Measurements from ENCODE around the gene C10orf67. TPM values are rescaled to one million over a fixed set of nuclear protein-coding genes. Genes with fewer than 3 reads are reported as not detected.

C10orf67 gene
- total and polyA plus RNA-seq, 2 experiments from 2014 or later: 0.16 TPM; not detected in 1

DNA sequence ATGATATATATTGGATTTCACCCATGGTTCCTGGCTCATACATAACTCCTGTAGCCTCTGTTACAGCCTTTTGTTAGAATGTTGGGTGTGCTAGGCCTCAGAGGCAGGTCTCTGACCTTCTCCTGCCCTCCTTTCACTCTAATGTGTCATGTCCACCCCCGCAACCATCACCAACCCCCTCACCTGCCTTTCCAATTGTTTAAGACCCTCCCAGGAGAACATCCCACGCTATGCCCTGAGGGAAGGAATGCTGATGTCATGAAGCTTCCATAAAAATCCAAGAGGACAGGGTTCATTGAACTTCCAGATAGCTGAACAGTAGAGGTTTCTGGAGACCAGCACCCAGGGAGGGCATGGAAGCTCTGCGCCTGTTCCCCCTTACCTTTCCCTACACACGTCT lies 30.8 kb upstream of the C10orf67 start:
- Histone ChIP-seq H3K36me3 (ENCODE audit: insufficient read depth) (no peaks in the 10 kb centered on the region), H2AFZ (no peak overlapping the region), H3K4me3 (no peak overlapping the region), H3K4me2 (no peak overlapping the region), H3K79me2 (replicated peaks; ENCODE audit: insufficient read depth) (no peaks in the 10 kb centered on the region), H3K27ac (ENCODE audit: low read depth) (no peak overlapping the region), H3F3A (replicated peaks; ENCODE audit: low read depth) (no peaks in the 10 kb centered on the region), H3K9me2 (ENCODE audit: insufficient read depth) (no peaks in the 10 kb centered on the region; the same call in 1 of the 2 replicates), H3K27me3 (ENCODE audit: insufficient read depth) (no peaks in the 10 kb centered on the region), H3K4me1 (ENCODE audit: insufficient read depth) (no peaks in the 10 kb centered on the region), H4K20me1 (replicated peaks; ENCODE audit: insufficient read depth) (no peaks in the 10 kb centered on the region)
- TF ChIP-seq EZH2 (IDR thresholded peaks at IDR 0.05; ENCODE audit: low read depth, unreplicated experiment): no peak
- TF ChIP-seq ZNF462 (CRISPR knock-in tag; IDR thresholded peaks at IDR 0.05): no peak
- no peak for TF ChIP-seq JUNB (IDR thresholded peaks at IDR 0.05; ENCODE audit: unreplicated experiment)
- TF ChIP-seq POLR2AphosphoS5 (IDR thresholded peaks at IDR 0.05; ENCODE audit: low read depth): no peak
- no peak for TF ChIP-seq EZH2phosphoT487 (IDR thresholded peaks at IDR 0.05; ENCODE audit: unreplicated experiment)
- no peak for TF ChIP-seq NANOG (IDR thresholded peaks at IDR 0.05; ENCODE audit: borderline replicate concordance)
- TF ChIP-seq REST (IDR thresholded peaks at IDR 0.05; ENCODE audit: unreplicated experiment): no peak
- no peak for TF ChIP-seq ETS1 (IDR thresholded peaks at IDR 0.05)
- TF ChIP-seq STAT1 (IDR thresholded peaks at IDR 0.05; ENCODE audit: unreplicated experiment): no peak
- TF ChIP-seq ZNF114 (CRISPR knock-in tag; IDR thresholded peaks at IDR 0.05): no peak
- TF ChIP-seq CREB1 (CRISPR knock-in tag; IDR thresholded peaks at IDR 0.05; ENCODE audit: low read depth): no peak
- TF ChIP-seq, protein P1, sequence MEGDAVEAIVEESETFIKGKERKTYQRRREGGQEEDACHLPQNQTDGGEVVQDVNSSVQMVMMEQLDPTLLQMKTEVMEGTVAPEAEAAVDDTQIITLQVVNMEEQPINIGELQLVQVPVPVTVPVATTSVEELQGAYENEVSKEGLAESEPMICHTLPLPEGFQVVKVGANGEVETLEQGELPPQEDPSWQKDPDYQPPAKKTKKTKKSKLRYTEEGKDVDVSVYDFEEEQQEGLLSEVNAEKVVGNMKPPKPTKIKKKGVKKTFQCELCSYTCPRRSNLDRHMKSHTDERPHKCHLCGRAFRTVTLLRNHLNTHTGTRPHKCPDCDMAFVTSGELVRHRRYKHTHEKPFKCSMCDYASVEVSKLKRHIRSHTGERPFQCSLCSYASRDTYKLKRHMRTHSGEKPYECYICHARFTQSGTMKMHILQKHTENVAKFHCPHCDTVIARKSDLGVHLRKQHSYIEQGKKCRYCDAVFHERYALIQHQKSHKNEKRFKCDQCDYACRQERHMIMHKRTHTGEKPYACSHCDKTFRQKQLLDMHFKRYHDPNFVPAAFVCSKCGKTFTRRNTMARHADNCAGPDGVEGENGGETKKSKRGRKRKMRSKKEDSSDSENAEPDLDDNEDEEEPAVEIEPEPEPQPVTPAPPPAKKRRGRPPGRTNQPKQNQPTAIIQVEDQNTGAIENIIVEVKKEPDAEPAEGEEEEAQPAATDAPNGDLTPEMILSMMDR (conservative IDR thresholded peaks at IDR 0.05; ENCODE audit: low read depth in 2 of 2): no peak
- TF ChIP-seq ZNF331 (CRISPR knock-in tag; IDR thresholded peaks at IDR 0.05; ENCODE audit: low read depth): no peak
- no peaks in the 10 kb centered on the region; the same call in 2 of the 3 replicates for H3K36me3 Mint-ChIP-seq (ENCODE audit: low read depth)
- ATAC-seq (no peak), DNase-seq (ENCODE audit: low spot score) (no peak)
- peaks cover 5% of the 10 kb centered on the region for H3K27me3 Mint-ChIP-seq (ENCODE audit: insufficient read depth, low read depth, poor library complexity)
- H3K4me1 Mint-ChIP-seq: peaks cover 9% of the 10 kb centered on the region
- no peak overlapping the region for H3K4me3 Mint-ChIP-seq
- no peak overlapping the region for H3K27ac Mint-ChIP-seq
- H3K9me3 Mint-ChIP-seq: no peaks in the 10 kb centered on the region
